HG03097 (cell line): ENCODE data around the gene PRKG1.
"Not testable (repeated sequence)": the region's sequence is repeated elsewhere in the genome, so short reads cannot be mapped to it uniquely, and the experiment has no call there.

Experiments
- ATAC-seq: cut with Tn5 transposase; IDR thresholded peaks from one replicate; pipeline ENCODE4 v1.9.1; 2021; ENCODE audit not compliant: unreplicated experiment, low FRiP score

The PRKG1 gene

DNA sequence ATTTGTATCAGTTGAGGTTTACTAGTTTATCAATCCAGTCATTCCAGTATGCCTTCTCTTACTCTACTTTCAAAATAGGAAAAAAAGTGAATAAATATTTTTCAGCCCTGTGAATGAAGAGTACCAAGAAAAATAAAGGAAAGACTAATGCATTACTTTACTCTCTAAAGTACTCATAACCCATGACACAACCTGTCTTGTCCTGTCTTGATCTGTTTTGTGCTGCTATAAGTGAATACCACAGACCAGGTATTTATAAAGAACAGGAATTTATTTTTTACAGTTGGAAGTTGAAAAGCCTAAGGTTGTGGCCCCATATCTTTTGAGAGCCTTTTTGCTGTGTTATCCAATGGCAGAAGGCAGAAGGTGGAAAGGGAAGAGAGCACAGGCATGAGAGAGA lies 1045.2 kb downstream of the PRKG1 start:
- no peak for ATAC-seq

DNA sequence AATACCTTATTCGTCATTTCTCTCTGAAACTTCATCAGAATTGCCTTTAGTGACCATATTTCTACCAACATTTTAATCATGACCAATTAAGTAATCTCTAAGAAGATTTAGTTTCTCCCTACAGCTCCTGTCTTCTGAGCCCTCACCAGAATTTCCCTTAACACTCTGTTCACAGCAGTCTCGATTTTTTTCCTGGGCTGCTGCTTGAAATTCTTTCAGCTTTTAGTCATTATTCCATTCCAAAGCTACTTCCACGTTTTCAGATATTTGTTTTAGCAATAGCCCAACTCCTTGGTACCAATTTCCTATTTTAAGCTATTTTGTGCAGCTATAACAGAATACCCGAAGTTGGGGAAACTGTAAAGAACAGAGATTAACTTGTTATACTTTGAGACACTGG lies 1047.4 kb downstream of the PRKG1 start:
- no peak for ATAC-seq

DNA sequence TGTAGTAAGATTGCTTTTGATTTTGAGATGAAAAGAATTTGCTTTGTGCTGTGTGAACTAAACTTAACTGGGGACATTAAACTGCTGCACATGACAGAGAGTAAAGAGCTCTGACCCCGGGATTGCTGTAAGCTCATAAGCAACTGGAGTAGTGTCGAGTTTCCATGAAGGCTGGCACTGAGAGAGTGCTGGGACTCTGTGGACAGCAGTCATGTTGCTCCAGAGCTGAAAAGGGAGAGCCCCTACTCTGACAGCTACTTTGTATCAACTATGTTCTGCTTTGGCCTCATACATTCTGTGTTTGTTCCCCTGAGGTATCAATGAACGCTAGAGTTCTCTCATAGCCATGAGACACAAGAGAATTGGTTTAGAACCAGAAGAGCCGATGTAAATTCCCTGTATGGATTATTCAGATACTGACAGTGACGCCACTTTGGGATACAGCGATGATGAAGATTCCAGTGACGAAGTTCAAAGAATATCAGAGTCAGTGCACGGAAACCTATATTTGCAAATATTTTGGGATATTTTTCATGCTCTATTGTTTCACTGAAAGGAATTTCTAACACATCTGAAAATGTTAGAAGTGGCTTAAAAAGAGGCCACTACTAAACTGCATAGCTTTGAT lies 1053.9 kb downstream of the PRKG1 start:
- ATAC-seq: no peak

DNA sequence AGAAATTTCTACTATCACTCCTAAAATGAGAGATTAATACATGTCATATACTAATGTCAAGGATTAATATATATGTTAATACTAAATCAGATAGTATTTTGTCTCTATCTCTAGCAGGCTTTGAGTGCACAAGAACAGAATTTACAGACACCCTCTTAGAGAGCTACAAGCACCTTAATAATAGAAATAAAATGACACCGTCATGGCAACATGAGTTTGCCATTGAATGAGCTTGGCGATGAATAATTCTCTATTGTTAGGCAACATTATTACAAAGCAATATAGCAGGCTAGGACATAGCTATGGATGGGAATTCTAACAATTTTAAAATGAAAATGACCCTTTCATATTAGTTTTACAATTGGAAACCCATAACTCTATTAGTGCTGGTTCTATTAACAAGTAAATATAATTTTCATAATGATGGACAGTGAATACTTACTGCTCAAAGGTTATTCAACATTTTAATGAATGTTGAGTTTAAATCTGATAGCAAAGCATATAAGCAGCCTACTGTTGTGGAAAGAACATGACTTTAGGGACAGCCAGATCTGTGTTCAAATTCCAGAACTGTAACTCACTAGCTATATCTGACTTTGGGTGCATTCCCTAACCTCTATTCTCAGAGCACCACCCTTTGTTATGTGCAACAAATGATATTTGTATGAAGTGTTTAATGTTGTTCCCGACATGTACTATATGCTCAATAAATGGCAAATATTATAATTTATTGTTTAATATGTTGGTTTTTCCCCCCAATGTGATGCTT lies 1055.3 kb downstream of the PRKG1 start:
- ATAC-seq: no peak

DNA sequence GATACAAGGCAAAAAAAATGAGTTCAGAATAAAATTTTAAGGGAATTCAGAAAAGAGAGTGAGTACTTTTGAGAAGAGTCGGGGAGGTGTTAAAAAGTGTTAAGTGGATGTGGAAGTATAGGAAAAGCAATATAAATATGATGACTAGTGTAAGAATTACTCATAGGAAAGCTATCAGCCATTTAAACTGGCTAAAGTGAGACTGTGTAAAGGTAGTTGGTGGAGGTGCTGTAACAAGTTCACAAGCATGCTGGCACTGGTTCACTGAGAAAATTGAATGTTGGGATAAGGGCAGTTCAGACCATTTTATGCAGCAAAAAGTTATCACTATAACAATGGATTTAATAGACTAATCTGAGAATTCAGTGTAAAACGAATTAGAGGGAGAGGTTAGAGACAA lies 1060.8 kb downstream of the PRKG1 start:
- ATAC-seq: no peak

DNA sequence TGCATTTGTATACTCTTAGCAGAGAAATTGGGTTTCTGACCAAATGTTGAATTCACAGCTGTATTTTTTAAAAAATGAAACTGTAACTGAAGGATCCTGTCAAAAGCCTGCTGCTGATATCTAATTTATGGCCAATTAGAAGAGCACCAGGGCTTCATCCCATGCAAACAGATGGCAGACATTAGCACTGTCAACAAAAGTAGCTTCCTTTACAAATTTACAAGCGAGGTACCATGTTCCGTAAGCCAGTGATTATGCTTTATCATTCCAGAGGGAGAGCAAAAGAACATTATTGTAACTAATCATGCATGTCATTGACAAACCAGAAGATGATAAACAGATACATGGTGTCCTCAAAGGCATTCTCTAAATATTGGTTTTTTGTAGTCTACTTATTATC lies 1062.6 kb downstream of the PRKG1 start:
- ATAC-seq: no peak

DNA sequence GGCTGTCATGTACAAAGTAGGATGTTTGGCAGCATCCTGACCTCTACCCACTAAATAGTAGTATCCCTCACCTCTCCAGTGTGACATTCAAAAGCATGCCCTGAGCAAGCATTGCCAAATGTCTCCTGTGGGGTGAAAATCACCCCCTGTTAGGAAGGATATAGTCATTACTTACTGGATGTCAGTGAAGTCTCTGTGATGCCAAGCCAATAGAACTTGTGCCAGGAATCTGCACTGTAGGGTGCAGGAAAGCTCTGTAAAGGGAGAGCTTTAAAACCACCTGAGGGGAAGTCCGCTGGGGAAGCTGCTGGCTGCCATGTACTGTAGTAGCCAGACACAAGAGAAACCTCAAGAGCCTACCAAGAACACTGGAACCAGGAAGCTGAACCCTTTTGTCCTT lies 1069.1 kb downstream of the PRKG1 start:
- ATAC-seq: no peak

DNA sequence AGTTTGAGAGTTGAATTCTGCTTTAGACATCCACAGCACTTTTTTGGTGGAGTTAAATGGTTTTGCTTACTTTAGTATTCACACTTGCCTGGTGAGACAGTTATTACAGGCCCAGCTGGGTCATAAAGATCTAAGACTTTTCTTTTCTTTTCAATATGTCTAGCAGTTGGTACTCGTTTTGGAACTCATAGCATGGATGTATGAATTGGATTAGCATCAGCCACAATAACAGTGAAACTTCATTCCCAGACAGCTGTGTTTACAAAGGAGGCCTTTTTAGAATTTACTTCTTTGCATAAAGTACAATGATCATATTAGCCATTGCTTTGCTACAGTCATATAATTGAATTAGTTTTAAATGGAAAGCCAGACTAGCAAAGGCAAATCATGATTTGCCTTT lies 1071.3 kb downstream of the PRKG1 start:
- ATAC-seq: no peak

DNA sequence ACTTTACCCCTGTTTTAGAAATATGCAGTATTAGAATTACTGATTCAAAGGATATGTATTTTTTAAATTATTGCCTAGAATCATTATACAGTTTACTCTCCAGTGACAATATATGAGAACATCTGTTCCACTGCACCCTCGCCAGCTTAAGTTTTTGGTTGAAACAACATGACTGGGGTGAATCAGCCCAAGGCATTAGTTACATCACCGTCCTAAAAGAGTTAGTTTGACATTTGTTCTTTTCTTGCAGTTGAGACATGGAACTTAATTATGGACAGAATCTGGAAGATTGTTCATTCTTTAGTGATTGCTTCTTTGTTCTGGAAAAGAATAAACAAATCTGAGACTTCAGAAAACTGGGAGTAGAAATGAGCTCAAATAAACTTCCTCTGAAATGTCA lies 1072.5 kb downstream of the PRKG1 start:
- no peak for ATAC-seq

DNA sequence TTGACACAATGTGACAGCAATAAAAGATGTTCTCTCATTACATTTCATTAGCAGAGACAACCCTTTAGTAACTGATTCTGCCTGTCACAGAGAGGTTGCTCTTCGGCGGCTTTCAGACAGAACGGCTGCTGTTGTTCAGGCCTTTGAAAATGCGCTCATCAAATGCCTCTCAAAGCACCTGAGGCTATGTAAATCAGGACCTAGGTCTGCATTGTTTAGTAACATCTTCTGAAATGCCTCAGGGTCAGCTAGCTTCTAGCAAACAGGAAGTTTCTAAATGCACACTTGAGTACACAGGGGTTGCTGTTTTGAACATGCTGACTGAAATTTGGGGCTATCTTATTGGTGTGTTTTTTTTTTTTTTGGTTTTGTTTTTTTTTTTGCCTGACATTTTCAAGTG lies 1096.5 kb downstream of the PRKG1 start:
- no peak for ATAC-seq

DNA sequence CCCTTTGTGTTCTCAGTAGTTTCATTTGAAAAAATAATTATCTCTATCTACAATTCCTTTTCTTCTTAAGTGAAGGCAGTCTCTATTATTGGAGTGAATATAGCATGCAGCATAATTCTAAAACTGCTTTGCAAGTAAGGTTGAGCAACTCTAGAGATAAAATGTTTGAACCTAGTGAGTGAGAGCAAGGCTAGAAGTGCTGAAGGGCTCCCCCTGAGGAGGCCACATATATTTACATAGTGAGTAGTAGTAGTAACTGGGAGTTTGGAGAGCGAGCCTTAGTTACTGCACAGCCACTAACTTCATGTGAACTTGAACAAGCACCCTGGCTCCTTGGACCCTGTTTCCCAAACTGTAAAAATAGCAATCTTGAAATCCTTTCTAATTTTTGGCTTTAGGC lies 1098.3 kb downstream of the PRKG1 start:
- ATAC-seq: no peak

DNA sequence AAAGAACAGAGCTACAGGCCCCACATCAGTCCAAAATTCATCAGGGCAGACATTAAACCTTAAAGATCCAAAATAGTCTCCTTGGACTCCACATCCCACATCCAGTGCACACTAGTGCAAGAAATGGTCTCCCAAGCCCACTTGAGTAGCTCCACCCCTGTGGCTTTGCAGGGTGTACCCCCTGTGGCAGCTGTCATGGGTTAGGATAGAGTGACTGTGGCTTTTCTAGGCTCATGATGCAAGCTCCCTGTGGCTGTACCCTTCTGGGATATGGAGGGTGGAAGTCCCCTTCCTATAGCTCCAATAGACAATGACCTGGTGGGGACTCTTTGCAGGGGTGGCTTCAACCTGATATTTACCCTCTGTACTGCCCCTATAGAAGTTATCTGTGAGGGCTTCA lies 1111.0 kb downstream of the PRKG1 start:
- ATAC-seq: no peak

DNA sequence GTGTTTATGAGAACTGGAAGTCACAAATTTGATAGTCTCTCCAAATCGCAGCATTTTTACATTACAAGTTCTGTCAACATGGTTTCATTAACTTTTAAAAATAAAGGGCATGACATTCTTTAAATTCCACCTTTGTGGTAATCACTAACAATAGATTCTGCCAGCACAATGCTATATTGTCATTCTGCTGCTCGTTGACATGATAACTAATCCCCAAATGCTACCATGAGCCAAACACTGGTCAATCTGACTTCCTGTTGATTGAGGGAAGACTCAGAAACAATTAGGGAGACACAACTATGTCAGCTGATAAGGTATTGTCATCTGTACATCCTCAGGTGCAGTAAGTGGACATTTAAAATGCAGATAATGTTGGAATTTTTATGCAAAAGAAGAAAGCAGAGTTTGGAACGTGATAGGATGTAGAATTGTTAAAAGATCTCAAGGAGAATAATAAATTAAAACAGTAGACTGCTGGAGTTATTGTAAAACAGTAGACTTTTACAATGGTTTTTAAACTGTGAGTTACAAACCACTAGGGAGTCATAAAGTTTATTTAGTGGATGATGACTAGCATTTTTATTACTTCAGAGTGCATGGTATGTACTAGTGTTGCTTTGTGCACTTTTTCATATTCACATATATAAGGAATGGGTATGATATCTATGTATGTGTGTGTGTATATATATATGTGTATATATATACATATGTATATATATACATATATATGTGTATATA lies 1113.4 kb downstream of the PRKG1 start:
- ATAC-seq: no peak

DNA sequence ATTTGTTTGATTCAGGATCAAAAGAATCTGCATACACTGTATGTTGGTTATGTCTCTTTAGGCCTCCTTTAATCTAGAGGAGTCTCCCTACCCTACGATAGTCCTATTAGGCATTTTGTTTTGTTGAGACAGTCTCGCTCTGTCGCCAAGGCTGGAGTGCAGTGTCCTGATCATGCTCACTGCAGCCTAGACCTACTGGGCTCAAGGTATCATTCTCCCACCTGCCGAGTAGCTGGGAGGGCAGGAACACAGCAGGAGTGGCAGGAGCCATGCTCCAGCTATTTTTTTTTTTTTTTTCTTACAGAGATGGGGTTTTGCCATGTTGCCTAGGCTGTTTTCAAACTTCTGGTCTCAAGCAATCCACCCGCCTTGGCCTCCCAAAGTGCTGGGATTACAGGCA lies 1116.8 kb downstream of the PRKG1 start:
- ATAC-seq: no peak

DNA sequence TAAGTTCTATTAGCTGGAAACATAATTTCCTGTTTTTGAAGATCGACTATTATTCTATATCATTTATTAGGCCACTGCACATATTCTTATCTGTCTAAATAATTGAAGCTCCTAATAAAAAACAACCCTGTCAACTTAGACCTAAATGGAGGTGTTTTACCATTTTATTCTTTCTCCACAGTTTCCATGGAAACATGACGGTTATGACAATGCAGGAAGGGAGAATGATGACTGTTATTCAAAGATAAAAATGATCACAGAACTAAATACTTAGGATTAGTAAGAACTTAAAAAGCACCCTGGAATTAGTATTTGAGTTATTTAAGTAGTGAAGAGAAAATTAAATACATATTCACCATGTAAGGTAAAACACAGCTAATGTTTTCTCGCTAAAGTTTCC lies 1119.9 kb downstream of the PRKG1 start:
- no peak for ATAC-seq

DNA sequence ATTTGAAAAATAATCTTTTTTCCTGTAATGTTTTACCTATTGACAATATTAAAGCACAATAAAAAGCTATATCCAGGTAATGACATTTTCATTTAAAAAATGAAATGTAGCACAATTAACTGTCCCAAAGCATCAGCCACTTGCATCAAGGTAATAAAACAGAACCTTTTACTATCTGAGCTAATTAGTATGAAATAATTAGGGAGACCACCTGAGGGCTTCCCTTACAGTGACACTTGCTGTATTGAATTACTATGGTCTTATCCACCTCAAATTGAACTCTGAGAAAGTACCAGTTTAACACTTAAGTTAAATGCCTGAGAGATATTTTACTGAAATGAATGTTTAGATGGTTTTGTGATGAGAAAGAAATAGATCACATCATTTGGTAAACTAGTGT lies 1120.4 kb downstream of the PRKG1 start:
- ATAC-seq: no peak

DNA sequence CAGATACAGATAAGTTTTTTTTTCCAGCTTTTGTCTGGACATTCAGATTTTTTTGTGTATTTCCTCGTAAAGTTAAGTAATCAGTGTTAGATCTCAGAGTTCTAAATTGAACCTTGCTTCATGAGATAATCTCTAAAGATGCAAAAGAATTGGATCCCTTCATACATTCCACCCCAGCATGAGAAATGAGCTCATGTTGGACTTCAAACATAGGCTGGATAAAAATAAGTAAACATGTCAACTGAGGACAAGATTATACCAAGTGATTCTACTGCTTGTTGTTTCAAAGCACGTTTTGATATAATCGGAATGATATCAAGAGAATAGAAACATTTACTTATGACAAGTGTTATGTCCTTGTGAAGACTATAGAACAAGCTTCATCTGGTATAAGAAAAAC lies 1122.8 kb downstream of the PRKG1 start:
- ATAC-seq: no peak

DNA sequence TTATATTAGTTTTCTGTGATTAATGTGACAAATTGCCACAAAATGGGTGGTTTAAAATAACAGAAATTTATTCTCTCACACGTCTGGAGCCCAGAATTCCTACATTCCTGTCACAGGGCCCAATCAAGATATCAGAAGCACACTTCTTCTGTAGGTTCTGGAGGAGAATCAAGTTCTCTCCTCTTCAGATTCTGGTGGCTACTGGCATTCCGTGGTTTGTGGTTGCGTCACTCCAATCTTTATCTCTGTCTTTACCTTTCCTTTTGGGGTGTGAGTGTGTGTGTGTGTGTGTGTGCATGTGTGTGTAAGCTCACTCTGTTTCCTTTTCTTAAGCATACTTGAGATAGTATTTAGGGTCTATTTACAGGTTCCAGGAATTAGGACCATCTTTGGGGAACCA lies 1124.3 kb downstream of the PRKG1 start:
- ATAC-seq: no peak

DNA sequence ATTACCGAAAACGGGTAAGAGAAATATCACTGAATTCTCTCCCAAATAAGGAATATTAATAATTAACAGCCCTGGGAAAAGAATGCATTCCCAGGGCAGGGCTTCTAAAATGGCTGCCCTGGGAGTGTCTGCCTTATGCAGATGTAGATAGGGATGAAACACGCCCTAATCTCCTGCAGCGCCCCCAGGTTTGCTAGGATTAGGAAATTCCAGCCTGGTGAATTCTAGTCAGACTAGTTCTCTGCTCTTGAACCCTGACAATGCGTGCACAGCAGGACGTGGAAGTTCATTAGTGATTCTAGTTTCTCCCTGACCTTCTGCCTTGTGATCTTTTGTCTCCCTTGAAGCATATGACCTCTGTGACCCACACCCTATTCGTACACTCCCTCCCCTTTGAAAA lies 1130.6 kb downstream of the PRKG1 start:
- ATAC-seq: not testable (repeated sequence)

DNA sequence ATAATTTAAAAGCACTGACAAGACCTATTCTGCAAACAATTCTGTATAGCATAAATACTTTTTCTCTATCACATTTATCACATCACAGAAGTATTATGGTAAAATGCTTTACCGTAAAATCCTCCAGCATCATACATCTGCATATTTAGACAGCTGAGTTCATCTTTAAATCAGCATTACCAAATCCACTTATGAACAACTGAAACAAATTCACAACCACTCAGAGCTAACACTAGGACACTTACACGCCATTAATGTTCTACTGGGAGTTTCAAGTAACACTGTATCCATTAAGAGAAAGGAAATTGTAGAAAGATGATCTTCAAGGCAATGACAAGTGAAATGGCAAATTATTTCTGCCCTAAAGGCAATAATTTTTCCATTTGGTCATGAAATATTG lies 1134.1 kb downstream of the PRKG1 start:
- ATAC-seq: no peak

DNA sequence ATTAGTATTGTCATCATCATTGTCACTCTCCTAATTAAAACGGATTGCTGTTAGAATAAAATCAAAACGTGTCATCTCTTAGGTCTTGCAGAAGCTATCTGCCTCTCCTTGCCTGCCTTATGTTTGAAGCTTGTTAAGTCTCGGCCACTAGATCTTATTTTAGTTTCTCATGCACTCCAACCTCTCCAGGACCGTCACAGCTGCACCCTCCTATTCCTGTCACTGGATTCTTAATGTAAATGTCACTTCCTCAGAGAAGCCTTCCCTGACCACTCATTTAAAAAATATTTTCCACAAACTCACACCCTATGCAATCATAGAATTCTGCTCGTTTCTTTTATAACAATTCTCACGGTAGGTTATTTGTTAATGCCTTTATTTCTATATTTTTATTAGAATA lies 1135.9 kb downstream of the PRKG1 start:
- ATAC-seq: no peak

DNA sequence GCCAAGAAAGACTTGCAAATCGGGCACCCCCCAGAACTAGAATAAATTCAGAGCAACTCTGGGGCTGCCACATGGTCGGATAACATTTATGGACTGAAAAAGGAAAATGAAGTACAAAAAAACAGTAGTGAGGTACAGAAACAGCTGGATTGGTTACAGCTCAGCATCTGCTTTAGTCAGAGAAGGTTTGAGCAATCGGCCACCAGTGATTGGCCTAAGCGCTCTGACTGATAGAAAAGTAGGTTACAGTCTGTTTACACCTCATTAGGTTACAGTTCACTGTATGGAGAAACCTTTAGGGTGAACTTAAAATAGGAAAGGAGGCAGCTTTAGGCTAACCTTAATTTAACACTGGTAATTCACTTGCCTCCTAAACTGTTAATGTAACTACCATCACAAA lies 1137.8 kb downstream of the PRKG1 start:
- ATAC-seq: no peak
